GM12801 (cell line): ENCODE data around the gene CEP152.

Experiments
- CTCF ChIP-seq: IDR thresholded peaks from one replicate; pipeline ENCODE4 v1.5.1; 2011; ENCODE audit warnings: control low read depth; ENCODE audit not compliant: insufficient read length; ENCODE audit errors: extremely low read depth

Gene CEP152

GRCh38 chr15:48825075-48825474 lies 14.2 kb upstream of the CEP152 start:
- TF ChIP-seq CTCF, result no peak

- no peak for TF ChIP-seq CTCF
Observed at GRCh38 chr15:48823706-48824105, 12.8 kb upstream of the CEP152 start.

DNA sequence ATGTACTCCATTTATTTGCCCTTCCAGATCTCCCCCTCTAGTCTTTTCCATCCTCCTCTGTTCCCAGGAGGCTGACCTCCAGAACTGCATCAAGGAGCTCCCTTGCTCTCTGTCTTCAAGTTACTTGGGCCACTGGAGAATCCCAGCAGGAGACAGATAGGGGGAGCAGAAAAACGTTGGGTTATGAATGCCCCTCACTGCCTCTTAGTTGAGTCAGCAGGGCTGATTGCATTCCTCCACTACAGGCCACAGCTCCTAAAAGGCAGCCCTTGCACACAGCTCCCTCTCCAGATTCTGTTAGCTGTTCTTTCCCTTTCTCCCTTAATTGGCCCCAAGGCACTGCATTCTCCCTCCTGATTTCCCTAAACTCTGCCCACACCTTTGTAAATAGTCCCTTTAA lies 12.4 kb upstream of the CEP152 start:
- TF ChIP-seq CTCF, result no peak

- no peak for TF ChIP-seq CTCF
Observed at GRCh38 chr15:48814286-48814685, 3.4 kb upstream of the CEP152 start.

DNA sequence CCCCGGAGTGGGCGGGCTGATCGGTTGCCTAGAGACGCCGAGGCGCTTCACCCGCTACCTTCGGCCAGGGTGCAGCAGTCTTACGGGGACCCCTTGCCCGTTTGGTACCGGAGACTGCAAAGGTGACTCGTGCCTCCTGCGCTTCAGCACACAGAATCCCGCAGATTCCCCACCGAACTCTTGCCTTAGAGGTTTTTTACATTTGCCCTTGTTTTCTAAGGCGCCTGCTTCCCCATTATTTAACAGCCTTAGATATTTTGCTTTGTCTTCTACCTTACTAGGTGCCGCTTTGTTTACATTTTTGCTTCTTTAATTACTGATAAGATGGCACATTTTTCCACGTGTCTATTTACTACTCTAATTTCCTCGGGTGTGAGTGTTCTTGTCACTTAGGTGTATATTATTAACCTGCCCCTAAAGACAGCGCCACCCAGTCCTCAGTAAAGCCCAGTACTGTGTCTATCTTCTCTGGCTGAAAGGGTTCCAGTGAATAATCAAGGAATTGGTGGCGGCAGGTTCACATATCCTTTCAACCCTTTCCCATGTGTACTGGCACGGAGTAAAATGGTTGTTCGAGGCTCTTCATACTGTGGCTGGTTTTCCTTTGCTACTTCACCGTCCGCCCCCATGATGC lies 573 bp upstream of the CEP152 start:
- no peak for TF ChIP-seq CTCF

GRCh38 chr15:48806151-48806550 lies 4.7 kb downstream of the CEP152 start:
- no peak for TF ChIP-seq CTCF

DNA sequence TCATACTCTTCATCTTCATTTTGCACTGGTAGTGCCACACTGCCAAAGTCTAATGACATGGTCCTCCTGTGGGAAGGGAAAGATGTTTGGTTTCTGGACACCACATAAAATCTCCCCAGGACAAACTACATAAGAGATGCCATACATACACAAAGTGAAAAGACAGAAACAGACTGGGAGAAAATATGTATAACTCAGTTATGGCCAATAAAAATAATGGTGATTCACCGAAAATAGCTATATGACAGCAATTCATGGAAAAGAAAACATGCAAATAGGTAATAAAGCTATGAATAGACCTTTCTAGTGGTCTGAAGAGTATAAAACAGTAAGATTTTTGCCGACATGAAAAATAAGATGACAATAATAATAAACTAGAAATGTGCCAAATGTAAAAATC lies 5.3 kb downstream of the CEP152 start:
- TF ChIP-seq CTCF, result no peak

GRCh38 chr15:48803877-48804276 lies 7.0 kb downstream of the CEP152 start:
- no peak for TF ChIP-seq CTCF
